SK-N-SH (cell line): ENCODE data around the gene SSNA1. TPM values are rescaled to one million over a fixed set of nuclear protein-coding genes. Genes with fewer than 3 reads are reported as not detected.

ENCODE experiments used
- CTCF ChIA-PET: fragments of 300-600, 350-600 bp; formaldehyde crosslinking; extraction: SDS; loops from one replicate; lab custom pipeline; 2021; lab: Yijun Ruan, JAX
- POLR2A ChIA-PET: fragments of 350-600 bp; sonication (Branson Sonifier 250); formaldehyde crosslinking; extraction: SDS; loops from one replicate; lab custom pipeline; 2020; ENCODE audit warnings: antibody characterized with exemption, inconsistent platforms; lab: Yijun Ruan, JAX
- DNase-seq: peaks from one replicate; pipeline ENCODE4 v3.0.0; 2012
- H2AFZ ChIP-seq: fragments of 200-600 bp; sonication (generic); 2 replicates; pipeline ENCODE4 v1.8.1; 2016; ENCODE audit warnings: antibody characterized with exemption, mild to moderate bottlenecking, low read depth
- H3F3A ChIP-seq: fragments of 200-600 bp; sonication (generic); replicated peaks from 2 replicates; pipeline ENCODE3; 2016; ENCODE audit warnings: antibody characterized with exemption, mild to moderate bottlenecking; ENCODE audit not compliant: insufficient read depth
- H3K27ac ChIP-seq, 2 experiments: fragments of 200-500 bp in 1 of 2; fragments of 200-600 bp in 1 of 2; sonication (Bioruptor generic) in 1 of 2; sonication (generic), shearing (Covaris generic) in 1 of 2; 2 replicates each; pipeline versions ENCODE4 v1.5.1 to v1.6.1; 2014 to 2016; ENCODE audit warnings: low read depth in 2 of 2, inconsistent platforms in 1 of 2, low read length in 1 of 2, mild to moderate bottlenecking in 1 of 2, mixed read lengths in 1 of 2
- H3K27me3 ChIP-seq: fragments of 200-600 bp; sonication (generic), shearing (Covaris generic); 2 replicates; pipeline ENCODE4 v1.6.1; 2016; ENCODE audit warnings: mixed run types; ENCODE audit not compliant: insufficient read depth
- H3K36me3 ChIP-seq, 2 experiments: fragments of 200-500 bp in 1 of 2; fragments of 200-600 bp in 1 of 2; sonication (Bioruptor generic) in 1 of 2; sonication (generic) in 1 of 2; replicated peaks in 1 of 2; 2 replicates each; pipeline versions ENCODE3 to v1.5.1; 2014 to 2016; ENCODE audit warnings: low read length in 1 of 2, mild to moderate bottlenecking in 1 of 2; ENCODE audit not compliant: insufficient read depth in 2 of 2, control insufficient read depth in 1 of 2
- H3K4me1 ChIP-seq, 2 experiments: fragments of 200-500 bp in 1 of 2; fragments of 200-600 bp in 1 of 2; sonication (Bioruptor generic) in 1 of 2; sonication (generic), shearing (Covaris generic) in 1 of 2; 2 replicates each; pipeline versions ENCODE4 v1.5.1 to v1.6.1; 2014 to 2016; ENCODE audit warnings: low read depth in 1 of 2, low read length in 1 of 2, mixed run types in 1 of 2; ENCODE audit not compliant: insufficient read depth in 2 of 2, control insufficient read depth in 1 of 2
- H3K4me2 ChIP-seq: fragments of 200-600 bp; sonication (generic), shearing (Covaris generic); 2 replicates; pipeline ENCODE4 v1.6.1; 2017; ENCODE audit warnings: mixed run types
- H3K4me3 ChIP-seq, 2 experiments: fragments of 200-500 bp in 1 of 2; fragments of 200-600 bp in 1 of 2; sonication (Bioruptor generic) in 1 of 2; sonication (generic), shearing (Covaris generic) in 1 of 2; 2 replicates each; pipeline versions ENCODE4 v1.5.1 to v1.8.1; 2014 to 2016; ENCODE audit warnings: low read depth in 2 of 2, inconsistent platforms in 1 of 2, low read length in 1 of 2, mild to moderate bottlenecking in 1 of 2, mixed read lengths in 1 of 2, moderate library complexity in 1 of 2
- H3K79me2 ChIP-seq: fragments of 200-600 bp; sonication (generic); 2 replicates; pipeline ENCODE4 v1.8.1; 2017; ENCODE audit warnings: mild to moderate bottlenecking; ENCODE audit not compliant: insufficient read depth
- H3K9ac ChIP-seq: fragments of 200-600 bp; sonication (generic); 2 replicates; pipeline ENCODE4 v1.6.1; 2017; ENCODE audit warnings: mixed run types
- H3K9me2 ChIP-seq: fragments of 200-600 bp; sonication (generic); 2 replicates; pipeline ENCODE4 v1.6.1; 2017; ENCODE audit warnings: mixed run types
- H3K9me3 ChIP-seq: fragments of 200-600 bp; sonication (generic); 2 replicates; pipeline ENCODE4 v1.6.1; 2017; ENCODE audit warnings: mixed run types, mild to moderate bottlenecking, moderate library complexity
- H4K20me1 ChIP-seq: fragments of 200-600 bp; sonication (generic); 2 replicates; pipeline ENCODE4 v1.6.1; 2017; ENCODE audit warnings: mild to moderate bottlenecking, mixed run types; ENCODE audit not compliant: insufficient read depth
- CTCF ChIP-seq: fragments of 200-600 bp; sonication (generic); IDR thresholded peaks from 2 replicates; pipeline ENCODE4 v1.6.1; 2017; ENCODE audit warnings: antibody characterized with exemption, mild to moderate bottlenecking, moderate library complexity
- GABPA ChIP-seq: IDR thresholded peaks from 2 replicates; pipeline ENCODE4 v1.4.0; 2012; ENCODE audit warnings: low read depth, mild to moderate bottlenecking
- MAX ChIP-seq: IDR thresholded peaks from 2 replicates; pipeline ENCODE4 v1.4.0; 2012; ENCODE audit warnings: low read depth
- MEF2A ChIP-seq: IDR thresholded peaks from 2 replicates; pipeline ENCODE4 v1.4.0; 2012; ENCODE audit warnings: low read depth, borderline replicate concordance
- NFIC ChIP-seq: IDR thresholded peaks from 2 replicates; pipeline ENCODE4 v1.4.0; 2012; ENCODE audit warnings: borderline replicate concordance
- PBX3 ChIP-seq: IDR thresholded peaks from 2 replicates; pipeline ENCODE4; 2012
- RAD21 ChIP-seq: IDR thresholded peaks from 2 replicates; pipeline ENCODE4 v1.6.1; 2012; ENCODE audit warnings: mild to moderate bottlenecking, low read length
- RCOR1 ChIP-seq: fragments of 150-350 bp; IDR thresholded peaks from 2 replicates; pipeline ENCODE4 v1.6.1; 2017; ENCODE audit warnings: antibody characterized with exemption, low read length
- TAF1 ChIP-seq: IDR thresholded peaks from 2 replicates; pipeline ENCODE4 v1.6.1; 2012; ENCODE audit warnings: low read depth, mild to moderate bottlenecking, low read length, moderate library complexity, borderline replicate concordance
- TCF12 ChIP-seq: IDR thresholded peaks from 2 replicates; pipeline ENCODE4 v1.4.0; 2012
- USF1 ChIP-seq: IDR thresholded peaks from 2 replicates; pipeline ENCODE4 v1.4.0; 2012; ENCODE audit warnings: low read depth, borderline replicate concordance
- YY1 ChIP-seq: IDR thresholded peaks from 2 replicates; pipeline ENCODE4 v1.4.0; 2012; ENCODE audit warnings: low read depth, mild to moderate bottlenecking
- ZBTB33 ChIP-seq: IDR thresholded peaks from 2 replicates; pipeline ENCODE4 v1.4.0; 2012; ENCODE audit warnings: low read depth, borderline replicate concordance
- WGBS: methylation state at CpG from one replicate; pipeline ENCODE4 v1.1.6; 2017; ENCODE audit warnings: low lambda C conversion rate; 5-methylcytosine and 5-hydroxymethylcytosine counted together
- polyA plus RNA-seq, 3 experiments: library from polyadenylated mRNA; depleted of rRNA; stranded (reverse); fragments of >200 nt; gene quantifications; 2 replicates each; pipeline ENCODE4 v1.2.3, GENCODE V29; 2012
- TF ChIP-seq, protein P1 (sequence below): fragments of 150-350 bp; IDR thresholded peaks from 2 replicates; pipeline ENCODE4 v1.6.1; 2016; ENCODE audit warnings: mild to moderate bottlenecking, low read depth, low read length

The SSNA1 gene
- polyA plus RNA-seq, 1 of the 3 experiments (the other 2 are of a cell fraction) = 124 TPM

- TF ChIP-seq, protein P1, sequence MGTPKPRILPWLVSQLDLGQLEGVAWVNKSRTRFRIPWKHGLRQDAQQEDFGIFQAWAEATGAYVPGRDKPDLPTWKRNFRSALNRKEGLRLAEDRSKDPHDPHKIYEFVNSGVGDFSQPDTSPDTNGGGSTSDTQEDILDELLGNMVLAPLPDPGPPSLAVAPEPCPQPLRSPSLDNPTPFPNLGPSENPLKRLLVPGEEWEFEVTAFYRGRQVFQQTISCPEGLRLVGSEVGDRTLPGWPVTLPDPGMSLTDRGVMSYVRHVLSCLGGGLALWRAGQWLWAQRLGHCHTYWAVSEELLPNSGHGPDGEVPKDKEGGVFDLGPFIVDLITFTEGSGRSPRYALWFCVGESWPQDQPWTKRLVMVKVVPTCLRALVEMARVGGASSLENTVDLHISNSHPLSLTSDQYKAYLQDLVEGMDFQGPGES = no peak
- TF ChIP-seq RCOR1 (no peak), TAF1 (no peak), NFIC (no peak), USF1 (no peak), MEF2A (no peak)
Observed at GRCh38 chr9:137214620-137215019, 26.1 kb downstream of the SSNA1 start (continued).

DNA sequence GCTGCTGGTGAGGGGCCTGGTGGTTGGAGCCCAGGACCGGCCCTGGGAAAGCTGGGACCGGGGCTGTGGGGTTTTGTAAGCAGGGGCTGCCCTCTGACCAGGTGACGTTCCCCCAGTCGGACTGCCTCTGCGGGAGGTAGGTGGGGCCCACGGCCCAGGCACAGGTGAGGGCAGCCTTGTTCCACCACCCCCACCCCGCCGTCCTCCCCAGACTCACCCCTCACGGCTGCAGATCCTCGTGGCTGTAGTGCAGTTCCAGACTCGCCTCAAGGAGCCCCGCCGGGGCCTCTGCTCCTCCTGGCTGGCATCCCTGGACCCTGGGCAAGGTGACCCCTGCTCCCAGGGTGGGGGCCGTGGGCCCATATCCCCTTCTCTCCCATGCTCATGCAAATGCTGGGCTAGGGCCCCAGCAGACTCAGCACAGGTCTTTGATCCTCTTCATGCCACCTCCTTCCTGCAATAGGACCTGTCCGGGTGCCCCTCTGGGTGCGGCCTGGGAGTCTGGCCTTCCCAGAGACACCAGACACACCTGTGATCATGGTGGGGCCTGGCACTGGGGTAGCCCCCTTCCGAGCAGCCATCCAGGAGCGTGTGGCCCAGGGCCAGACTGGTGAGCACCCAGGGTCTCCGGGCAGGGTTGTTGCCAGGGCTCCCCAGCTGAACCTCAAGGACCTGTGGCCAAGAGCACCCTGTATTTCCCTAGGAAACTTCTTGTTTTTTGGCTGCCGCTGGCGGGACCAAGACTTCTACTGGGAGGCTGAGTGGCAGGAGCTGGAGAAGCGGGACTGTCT is 26.9 kb downstream of the SSNA1 start:
- CTCF ChIA-PET = interaction anchor here (0.6 to 1.9 kb wide), 3 partner anchors 10 to 21 kb away, joined by 3 to 7 read pairs (median 6); partner anchors contain the start of gene RNF224
- POLR2A ChIA-PET = no interaction called here

More for the DNA sequence above, 26.9 kb downstream of the SSNA1 start:
- DNase-seq = no peak
- no peak overlapping the region for H2AFZ ChIP-seq
- 95% methylated on average over 7 of the region's 22 CpGs for WGBS
- no peaks in the 10 kb centered on the region for H3F3A ChIP-seq
- H3K27me3 ChIP-seq = no peaks in the 10 kb centered on the region
- no peak overlapping the region for H3K9ac ChIP-seq
- H3K9me2 ChIP-seq = no peaks in the 10 kb centered on the region
- TF ChIP-seq MEF2A (no peak), GABPA (no peak), TCF12 (no peak), CTCF (no peak), ZBTB33 (no peak), PBX3 (no peak), NFIC (no peak), MAX (no peak), RAD21 (no peak), YY1 (no peak)
- TF ChIP-seq, all 33 proteins: peak for 0
- Histone ChIP-seq H3K4me3 (no peak overlapping the region), H3K79me2 (no peaks in the 10 kb centered on the region), H3K4me2 (no peak overlapping the region), H4K20me1 (no peaks in the 10 kb centered on the region), H3K9me3 (no peaks in the 10 kb centered on the region), H3K36me3 (peaks cover 0 to 14% of the 10 kb centered on the region in 2 experiments), H3K27ac (no peak overlapping the region), H3K4me1 (0 out of 4 replicates have a peak, but pooled peaks cover 0 to 5% of the 10 kb centered on the region in 2 experiments)
